Calu3 (cell line): Measurements from ENCODE around the gene CCDC136. TPM values are rescaled to one million over a fixed set of nuclear protein-coding genes. Genes with fewer than 3 reads are reported as not detected.

Experiments
- BruUV-seq: library from RNA; stranded (reverse); fragments of 400-500 nt; replicated peaks from 2 replicates; lab custom pipeline; 2021; lab: Mats Ljungman, UMichigan
- CTCF ChIA-PET: fragments of 300-600 bp; sonication (Branson Sonifier 250); formaldehyde crosslinking; loops from one replicate; lab custom pipeline; 2022; ENCODE audit warnings: antibody characterized with exemption; lab: Charles Lee
- DNase-seq: peaks from one replicate; pipeline ENCODE4 v3.0.0; 2022
- H3K27ac Mint-ChIP-seq: one replicate; pipeline ENCODE4 v1.8.0; 2022; ENCODE audit warnings: mixed read lengths; ENCODE audit not compliant: unreplicated experiment
- H3K27me3 Mint-ChIP-seq: one replicate; pipeline ENCODE4 v1.8.0; 2022; ENCODE audit warnings: mixed read lengths; ENCODE audit not compliant: unreplicated experiment
- H3K36me3 Mint-ChIP-seq: one replicate; pipeline ENCODE4 v1.8.0; 2022; ENCODE audit warnings: mild to moderate bottlenecking, moderate library complexity, mixed read lengths; ENCODE audit not compliant: insufficient read depth, unreplicated experiment
- H3K4me1 Mint-ChIP-seq: one replicate; pipeline ENCODE4 v1.8.0; 2022; ENCODE audit warnings: mild to moderate bottlenecking, low read depth, mixed read lengths; ENCODE audit not compliant: unreplicated experiment
- H3K4me3 Mint-ChIP-seq: one replicate; pipeline ENCODE4 v1.8.0; 2022; ENCODE audit warnings: mild to moderate bottlenecking, low read depth, moderate library complexity, mixed read lengths; ENCODE audit not compliant: unreplicated experiment
- H3K9me3 Mint-ChIP-seq: one replicate; pipeline ENCODE4 v1.8.0; 2022; ENCODE audit warnings: low read depth, mixed read lengths; ENCODE audit not compliant: unreplicated experiment
- intact Hi-C: fragments of 100-400 bp; cut with micrococcal nuclease; formaldehyde crosslinking; loops from one replicate; pipeline ENCODE4 v1.10.0; 2022; ENCODE audit not compliant: unreplicated experiment
- total RNA-seq: library from RNA; stranded (reverse); gene quantifications from 2 replicates; pipeline ENCODE4 v1.2.3, GENCODE V29; 2022
- TF ChIP-seq, protein P1 (sequence below): fragments of 200-600 bp; IDR thresholded peaks from one replicate; pipeline ENCODE4 v1.8.0; 2022; ENCODE audit warnings: antibody characterized with exemption; ENCODE audit not compliant: unreplicated experiment

CCDC136 gene
- total RNA-seq, 1 experiment from 2014 or later: 5.9 TPM

DNA sequence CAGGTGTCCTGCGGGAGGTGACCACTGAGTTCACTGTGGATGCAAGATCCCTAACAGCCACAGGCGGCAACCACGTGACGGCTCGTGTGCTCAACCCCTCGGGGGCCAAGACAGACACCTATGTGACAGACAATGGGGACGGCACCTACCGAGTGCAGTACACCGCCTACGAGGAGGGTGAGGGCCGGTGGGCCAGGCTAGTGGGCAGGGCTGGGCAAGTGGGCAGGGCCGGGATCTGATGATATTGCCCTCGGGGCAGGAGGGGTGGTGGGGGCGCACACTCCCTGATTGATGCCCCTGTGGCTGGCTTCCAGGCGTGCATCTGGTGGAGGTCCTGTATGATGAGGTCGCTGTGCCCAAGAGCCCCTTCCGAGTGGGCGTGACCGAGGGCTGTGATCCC lies 54.2 kb downstream of the CCDC136 start:
- CTCF ChIA-PET: no interaction called here
- H3K4me1 Mint-ChIP-seq: peaks cover 9% of the 10 kb centered on the region

DNA sequence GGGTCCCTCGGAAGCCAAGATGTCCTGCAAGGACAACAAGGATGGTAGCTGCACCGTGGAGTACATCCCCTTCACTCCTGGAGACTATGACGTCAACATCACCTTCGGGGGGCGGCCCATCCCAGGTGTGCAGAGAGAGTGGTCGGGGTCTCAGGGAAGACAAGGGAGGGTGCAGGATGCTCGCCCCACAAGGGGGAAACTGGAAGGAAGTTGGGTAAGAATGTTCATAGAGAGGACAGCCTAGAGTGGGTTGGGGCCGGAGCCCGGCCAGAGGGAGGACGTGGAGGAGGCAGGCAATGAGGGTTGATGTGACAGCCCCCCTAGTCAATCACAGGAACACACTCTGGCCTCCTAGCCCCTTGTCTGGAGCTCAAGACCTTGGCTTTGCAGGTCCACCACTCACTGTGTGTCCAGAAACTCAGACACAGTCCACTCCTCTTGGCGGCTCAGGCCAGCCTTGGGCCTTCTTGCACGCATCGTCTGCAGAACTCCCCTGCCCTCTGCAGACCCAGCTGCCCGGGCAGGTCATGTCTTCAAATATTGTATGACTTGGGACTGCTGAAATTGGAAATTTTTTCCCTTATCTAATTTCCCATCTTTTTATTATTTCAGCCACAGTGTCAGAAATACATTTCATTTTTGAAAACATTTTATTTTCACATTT lies 55.1 kb downstream of the CCDC136 start:
- CTCF ChIA-PET: no interaction called here
- H3K27me3 Mint-ChIP-seq: no peaks in the 10 kb centered on the region

More for the DNA sequence above, 54.2 kb downstream of the CCDC136 start:
- no TSS peak for BruUV-seq
- no peaks in the 10 kb centered on the region for H3K27me3 Mint-ChIP-seq
- no peaks in the 10 kb centered on the region for H3K9me3 Mint-ChIP-seq
- H3K27ac Mint-ChIP-seq: no peak overlapping the region
- no peak for DNase-seq
- no peak overlapping the region for H3K4me3 Mint-ChIP-seq
- H3K36me3 Mint-ChIP-seq: no peaks in the 10 kb centered on the region
- intact Hi-C loops: no loop called here
- TF ChIP-seq, protein P1, sequence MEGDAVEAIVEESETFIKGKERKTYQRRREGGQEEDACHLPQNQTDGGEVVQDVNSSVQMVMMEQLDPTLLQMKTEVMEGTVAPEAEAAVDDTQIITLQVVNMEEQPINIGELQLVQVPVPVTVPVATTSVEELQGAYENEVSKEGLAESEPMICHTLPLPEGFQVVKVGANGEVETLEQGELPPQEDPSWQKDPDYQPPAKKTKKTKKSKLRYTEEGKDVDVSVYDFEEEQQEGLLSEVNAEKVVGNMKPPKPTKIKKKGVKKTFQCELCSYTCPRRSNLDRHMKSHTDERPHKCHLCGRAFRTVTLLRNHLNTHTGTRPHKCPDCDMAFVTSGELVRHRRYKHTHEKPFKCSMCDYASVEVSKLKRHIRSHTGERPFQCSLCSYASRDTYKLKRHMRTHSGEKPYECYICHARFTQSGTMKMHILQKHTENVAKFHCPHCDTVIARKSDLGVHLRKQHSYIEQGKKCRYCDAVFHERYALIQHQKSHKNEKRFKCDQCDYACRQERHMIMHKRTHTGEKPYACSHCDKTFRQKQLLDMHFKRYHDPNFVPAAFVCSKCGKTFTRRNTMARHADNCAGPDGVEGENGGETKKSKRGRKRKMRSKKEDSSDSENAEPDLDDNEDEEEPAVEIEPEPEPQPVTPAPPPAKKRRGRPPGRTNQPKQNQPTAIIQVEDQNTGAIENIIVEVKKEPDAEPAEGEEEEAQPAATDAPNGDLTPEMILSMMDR: no peak

DNA sequence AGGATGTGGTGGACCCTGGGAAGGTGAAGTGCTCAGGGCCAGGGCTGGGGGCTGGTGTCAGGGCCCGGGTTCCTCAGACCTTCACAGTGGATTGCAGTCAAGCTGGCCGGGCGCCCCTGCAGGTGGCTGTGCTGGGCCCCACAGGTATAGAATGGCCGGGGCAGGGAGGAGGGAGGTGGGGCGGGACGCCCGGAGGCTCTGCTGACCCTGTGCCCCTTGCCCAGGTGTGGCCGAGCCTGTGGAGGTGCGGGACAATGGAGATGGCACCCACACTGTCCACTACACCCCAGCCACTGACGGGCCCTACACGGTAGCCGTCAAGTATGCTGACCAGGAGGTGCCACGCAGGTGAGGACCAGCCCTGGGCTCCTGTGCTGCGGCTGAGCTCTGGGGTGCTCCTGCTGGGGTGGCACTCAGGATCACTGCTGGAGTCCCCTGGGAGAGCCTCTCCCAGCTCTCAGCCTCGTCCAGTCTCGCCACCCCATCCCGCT lies 56.0 kb downstream of the CCDC136 start:
- H3K27ac Mint-ChIP-seq: no peak overlapping the region
- intact Hi-C loops: no loop called here
- CTCF ChIA-PET: interaction anchor here (0.6 kb wide), 1 partner anchor 102 kb away, joined by 3 read pairs; no protein-coding TSS in a partner anchor
- H3K4me3 Mint-ChIP-seq: no peak overlapping the region
- no peak for DNase-seq
- H3K27me3 Mint-ChIP-seq: no peaks in the 10 kb centered on the region
- peaks cover 9% of the 10 kb centered on the region for H3K4me1 Mint-ChIP-seq
- H3K36me3 Mint-ChIP-seq: no peaks in the 10 kb centered on the region
- BruUV-seq: no TSS peak
- TF ChIP-seq, protein P1: no peak
- no peaks in the 10 kb centered on the region for H3K9me3 Mint-ChIP-seq

More for the DNA sequence above, 55.1 kb downstream of the CCDC136 start:
- intact Hi-C loops: no loop called here
- DNase-seq: no peak
- TF ChIP-seq, protein P1: no peak
- H3K27ac Mint-ChIP-seq: no peak overlapping the region
- H3K36me3 Mint-ChIP-seq: no peaks in the 10 kb centered on the region
- peaks cover 9% of the 10 kb centered on the region for H3K4me1 Mint-ChIP-seq
- no peaks in the 10 kb centered on the region for H3K9me3 Mint-ChIP-seq
- no peak overlapping the region for H3K4me3 Mint-ChIP-seq
- BruUV-seq: no TSS peak

DNA sequence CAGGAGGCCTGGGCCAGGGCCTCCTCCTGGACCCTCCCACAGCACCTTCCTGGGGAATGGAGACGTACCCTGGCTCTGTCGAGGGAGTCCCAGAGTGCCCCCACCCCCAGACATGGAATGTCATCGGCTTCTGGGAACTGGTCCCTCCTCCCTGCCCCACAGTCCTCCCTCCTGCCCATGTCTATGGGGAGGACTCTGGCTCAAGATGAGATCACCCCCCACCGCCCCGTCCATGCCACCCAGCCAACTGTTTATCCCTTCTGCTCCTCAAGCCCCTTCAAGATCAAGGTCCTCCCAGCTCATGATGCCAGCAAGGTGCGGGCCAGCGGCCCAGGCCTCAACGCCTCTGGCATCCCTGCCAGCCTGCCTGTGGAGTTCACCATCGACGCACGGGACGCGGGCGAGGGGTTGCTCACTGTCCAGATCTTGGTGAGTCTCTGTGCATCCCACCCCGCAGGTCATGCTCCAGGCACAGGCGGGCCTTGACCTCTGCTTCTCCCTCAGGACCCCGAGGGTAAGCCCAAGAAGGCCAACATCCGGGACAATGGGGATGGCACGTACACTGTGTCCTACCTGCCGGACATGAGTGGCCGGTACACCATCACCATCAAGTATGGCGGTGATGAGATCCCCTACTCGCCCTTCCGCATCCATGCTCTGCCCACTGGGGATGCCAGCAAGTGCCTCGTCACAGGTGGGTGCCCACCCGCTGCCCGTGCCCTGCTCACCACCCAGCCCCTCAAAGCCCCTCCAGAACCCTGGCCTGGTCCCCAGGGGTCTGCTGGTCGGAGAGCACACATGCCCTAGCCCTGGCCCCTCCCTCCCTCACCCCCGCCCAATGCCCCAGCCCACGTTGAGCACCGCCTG lies 56.8 kb downstream of the CCDC136 start:
- H3K4me1 Mint-ChIP-seq: peaks cover 9% of the 10 kb centered on the region
- CTCF ChIA-PET: interaction anchor here (0.6 kb wide), 1 partner anchor 103 kb away, joined by 3 read pairs; no protein-coding TSS in a partner anchor
- no peaks in the 10 kb centered on the region for H3K9me3 Mint-ChIP-seq
- no TSS peak for BruUV-seq
- TF ChIP-seq, protein P1: no peak
- DNase-seq: no peak
- no peaks in the 10 kb centered on the region for H3K36me3 Mint-ChIP-seq
- intact Hi-C loops: no loop called here
- no peak overlapping the region for H3K4me3 Mint-ChIP-seq
- H3K27me3 Mint-ChIP-seq: peaks cover 4% of the 10 kb centered on the region
- H3K27ac Mint-ChIP-seq: no peak overlapping the region
